HG03354 (cell line): ENCODE results near the gene CDKN2B.

Experiments used
- ATAC-seq: cut with Tn5 transposase; IDR thresholded peaks from one replicate; pipeline ENCODE4 v1.9.1; 2021; ENCODE audit warnings: mild to moderate bottlenecking; ENCODE audit not compliant: unreplicated experiment, poor library complexity, severe bottlenecking

Gene CDKN2B

GRCh38 chr9:22036866-22037626, 27.9 kb upstream of the CDKN2B start:
- ATAC-seq, result no peak

- no peak for ATAC-seq
These were observed 26.5 kb upstream of the CDKN2B start for GRCh38 chr9:22035591-22036011.

- ATAC-seq, result no peak
These were observed 24.0 kb upstream of the CDKN2B start for GRCh38 chr9:22033012-22033630.

- ATAC-seq, result no peak
These were observed 22.7 kb upstream of the CDKN2B start for GRCh38 chr9:22031655-22032411.

GRCh38 chr9:22030101-22030598, 21.0 kb upstream of the CDKN2B start:
- ATAC-seq, result peak; percentile 75

GRCh38 chr9:22029231-22029630, 20.1 kb upstream of the CDKN2B start:
- ATAC-seq, result no peak

GRCh38 chr9:22028394-22028793, 19.3 kb upstream of the CDKN2B start:
- no peak for ATAC-seq

GRCh38 chr9:22026696-22027095, 17.6 kb upstream of the CDKN2B start:
- no peak for ATAC-seq

GRCh38 chr9:22022396-22022795, 13.3 kb upstream of the CDKN2B start:
- no peak for ATAC-seq

- no peak for ATAC-seq
These were observed 1.9 kb upstream of the CDKN2B start for GRCh38 chr9:22010866-22011625.

- peak; percentile 46 for ATAC-seq
These were observed 382 bp upstream of the CDKN2B start for GRCh38 chr9:22009506-22009867.

GRCh38 chr9:22008384-22008716, 755 bp downstream of the CDKN2B start:
- no peak for ATAC-seq

GRCh38 chr9:22005702-22006606, 3.2 kb downstream of the CDKN2B start:
- ATAC-seq, result no peak

GRCh38 chr9:22005021-22005701, 3.9 kb downstream of the CDKN2B start:
- ATAC-seq, result no peak

- ATAC-seq, result no peak
These were observed 7.1 kb downstream of the CDKN2B start for GRCh38 chr9:22002038-22002437.

GRCh38 chr9:21998026-21998425, 11.1 kb downstream of the CDKN2B start:
- ATAC-seq, result no peak

- ATAC-seq, result no peak
These were observed 11.6 kb downstream of the CDKN2B start for GRCh38 chr9:21997480-21997879.

GRCh38 chr9:21996858-21997257, 12.2 kb downstream of the CDKN2B start:
- ATAC-seq, result no peak

GRCh38 chr9:21996438-21996837, 12.7 kb downstream of the CDKN2B start:
- no peak for ATAC-seq
